Transverse colon (tissue), 4 donors: ENCODE results near the gene TMEM200B. TPM values are rescaled to one million over a fixed set of nuclear protein-coding genes. Genes with fewer than 3 reads are reported as not detected.

ENCODE experiments used
- DNase-seq: peaks from one replicate; pipeline ENCODE4 v3.0.0-alpha.2; 2019
- H3K27ac ChIP-seq, 4 donors: fragments of 200-600 bp; sonication (generic); 2 replicates each; pipeline ENCODE4 v1.5.1; 2016 to 2018; ENCODE audit warnings: inconsistent platforms in 4 of 4
- H3K27me3 ChIP-seq: fragments of 200-600 bp; sonication (generic); 2 replicates; pipeline ENCODE4 v1.5.1; 2017; ENCODE audit warnings: inconsistent platforms
- H3K36me3 ChIP-seq, 4 donors: fragments of 200-600 bp; sonication (generic); 2 replicates each; pipeline ENCODE4 v1.5.1; 2017 to 2019; ENCODE audit warnings: inconsistent platforms in 4 of 4
- H3K4me1 ChIP-seq, 4 donors: fragments of 200-600 bp; sonication (generic); 2 replicates each; pipeline ENCODE4 v1.5.1; 2017 to 2020; ENCODE audit warnings: inconsistent platforms in 4 of 4
- H3K4me3 ChIP-seq, 4 donors: fragments of 200-600 bp; sonication (generic); 1 replicate in 1 of 4; 2 replicates in 3 of 4; pipeline versions ENCODE4 v1.5.1 to v1.6.1; 2017 to 2019; ENCODE audit warnings: inconsistent platforms in 4 of 4
- H3K9me3 ChIP-seq, 2 donors: fragments of 200-600 bp; sonication (generic); 2 replicates each; pipeline ENCODE4 v1.5.1; 2017 to 2019; ENCODE audit warnings: inconsistent platforms in 2 of 2
- EP300 ChIP-seq: sonication (generic); formaldehyde crosslinking; IDR thresholded peaks from one replicate; pipeline ENCODE4 v1.6.1; 2017; ENCODE audit warnings: antibody characterized with exemption, low read depth
- POLR2A ChIP-seq: fragments of 450-650 bp; IDR thresholded peaks from one replicate; pipeline ENCODE4 v1.6.1; 2016; ENCODE audit warnings: antibody characterized with exemption, mild to moderate bottlenecking, moderate library complexity
- POLR2AphosphoS5 ChIP-seq, 3 donors: sonication (generic); formaldehyde crosslinking; IDR thresholded peaks; one replicate each; pipeline ENCODE4 v1.6.1; 2016; ENCODE audit warnings: antibody characterized with exemption in 3 of 3
- WGBS, 2 donors: methylation state at CpG; one replicate each; pipeline ENCODE4 v1.1.5; 2018; ENCODE audit warnings: low coverage in 1 of 2; 5-methylcytosine and 5-hydroxymethylcytosine counted together
- in situ Hi-C, 4 donors: fragments of 200-750 bp; cut with MboI; loops; one replicate each; pipeline versions ENCODE4 v1.15.0 to v1.15.1; 2017; ENCODE audit warnings: low sequenced_read_pairs in 3 of 4, low pct_ligation_motif_present in 1 of 4, low pct_unique_long_range_greater_than_20kb in 1 of 4
- intact Hi-C: fragments of 100-400 bp; cut with DNase I; formaldehyde crosslinking; loops from one replicate; pipeline ENCODE4 v1.15.1; 2023; ENCODE audit warnings: low total_unique reads
- total RNA-seq, 4 donors: library from RNA; depleted of rRNA; stranded (reverse); fragments of >200 nt; gene quantifications; one replicate each; pipeline ENCODE4 v1.1.0, GENCODE V29; 2016
- TF ChIP-seq, protein P1 (sequence below), 5 experiments: fragments of 200-600 bp in 3 of 5; fragments of 450-650 bp in 2 of 5; sonication (generic) in 3 of 5; IDR thresholded peaks; 1 replicate in 2 of 5; 2 replicates in 3 of 5; pipeline ENCODE4 v1.5.1; 2016 to 2017; ENCODE audit warnings: antibody characterized with exemption in 5 of 5, inconsistent platforms in 3 of 5, mild to moderate bottlenecking in 2 of 5, moderate library complexity in 1 of 5

Gene TMEM200B
- total RNA-seq, 4 donors from 2014 or later, result 1.6 to 7.5 (median 4.2) TPM

DNA sequence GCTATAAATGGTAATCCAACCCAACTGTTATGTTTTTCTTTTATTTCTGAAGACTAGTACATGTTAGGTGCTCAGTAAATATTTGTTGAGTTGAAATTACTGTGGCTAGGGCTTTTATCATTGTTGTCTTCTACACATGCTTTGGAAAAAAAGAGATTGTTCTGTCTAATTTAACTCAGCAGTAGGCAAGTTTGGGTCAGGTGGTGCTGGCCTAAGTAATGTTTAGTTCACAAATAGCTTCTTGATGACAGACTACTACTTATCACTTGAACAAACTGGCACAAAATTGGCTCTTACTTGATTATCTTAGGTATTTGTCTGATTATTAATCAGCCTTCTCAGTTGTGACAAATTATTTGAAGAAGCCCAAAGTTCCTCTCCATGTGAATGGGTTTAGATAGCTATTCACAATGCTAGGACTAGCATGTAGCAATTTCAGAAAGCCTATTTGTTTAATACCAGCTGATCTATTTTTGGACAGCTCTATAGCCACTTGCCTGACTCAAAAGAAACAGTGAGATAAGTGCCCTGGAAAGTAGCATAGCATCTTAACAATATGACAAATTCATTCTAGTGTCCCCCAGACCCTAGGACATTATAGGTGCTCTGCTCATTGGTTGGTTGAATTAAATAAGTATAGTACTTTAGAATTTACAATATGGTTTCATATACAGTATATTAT, 32.6 kb downstream of the TMEM200B start:
- H3K36me3 ChIP-seq, result no peaks in the 10 kb centered on the region
- peaks cover 0 to 4% of the 10 kb centered on the region in 2 donors for H3K9me3 ChIP-seq
- no peaks in the 10 kb centered on the region for H3K4me1 ChIP-seq
- TF ChIP-seq, protein P1, sequence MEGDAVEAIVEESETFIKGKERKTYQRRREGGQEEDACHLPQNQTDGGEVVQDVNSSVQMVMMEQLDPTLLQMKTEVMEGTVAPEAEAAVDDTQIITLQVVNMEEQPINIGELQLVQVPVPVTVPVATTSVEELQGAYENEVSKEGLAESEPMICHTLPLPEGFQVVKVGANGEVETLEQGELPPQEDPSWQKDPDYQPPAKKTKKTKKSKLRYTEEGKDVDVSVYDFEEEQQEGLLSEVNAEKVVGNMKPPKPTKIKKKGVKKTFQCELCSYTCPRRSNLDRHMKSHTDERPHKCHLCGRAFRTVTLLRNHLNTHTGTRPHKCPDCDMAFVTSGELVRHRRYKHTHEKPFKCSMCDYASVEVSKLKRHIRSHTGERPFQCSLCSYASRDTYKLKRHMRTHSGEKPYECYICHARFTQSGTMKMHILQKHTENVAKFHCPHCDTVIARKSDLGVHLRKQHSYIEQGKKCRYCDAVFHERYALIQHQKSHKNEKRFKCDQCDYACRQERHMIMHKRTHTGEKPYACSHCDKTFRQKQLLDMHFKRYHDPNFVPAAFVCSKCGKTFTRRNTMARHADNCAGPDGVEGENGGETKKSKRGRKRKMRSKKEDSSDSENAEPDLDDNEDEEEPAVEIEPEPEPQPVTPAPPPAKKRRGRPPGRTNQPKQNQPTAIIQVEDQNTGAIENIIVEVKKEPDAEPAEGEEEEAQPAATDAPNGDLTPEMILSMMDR (IDR thresholded peaks at IDR 0.05), result no peak
- no peak for TF ChIP-seq POLR2AphosphoS5 (IDR thresholded peaks at IDR 0.05)
- TF ChIP-seq EP300, result no peak
- no peak for TF ChIP-seq POLR2A
- in situ Hi-C loops, result no loop called here
- H3K27me3 ChIP-seq, result no peaks in the 10 kb centered on the region
- intact Hi-C loops, result no loop called here
- no peak overlapping the region for H3K4me3 ChIP-seq
- peak overlapping the region in 1 of 4 donors; percentile 6 for H3K27ac ChIP-seq
- no peak for DNase-seq

DNA sequence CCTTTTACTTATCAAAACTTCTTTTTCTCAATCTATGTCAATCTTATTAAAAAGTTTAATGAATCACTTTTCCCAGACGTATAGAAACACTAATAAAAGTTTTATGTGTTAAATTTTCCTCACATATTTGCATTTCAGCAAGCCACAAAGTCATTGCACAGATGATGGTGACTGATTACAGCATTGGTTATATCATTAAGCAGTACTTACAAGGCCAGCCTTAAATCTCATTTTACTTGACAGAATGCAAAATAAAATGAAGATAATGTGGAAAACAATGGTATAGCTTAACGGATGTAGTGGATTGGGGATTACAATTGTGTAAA, 39.5 kb downstream of the TMEM200B start:
- Histone ChIP-seq H3K4me3 (no peak overlapping the region), H3K27me3 (no peaks in the 10 kb centered on the region), H3K9me3 (no peaks in the 10 kb centered on the region), H3K27ac (peak overlapping the region; percentile 54 to 79 (median 70)), H3K36me3 (no peaks in the 10 kb centered on the region), H3K4me1 (peaks cover 0 to 9% (median 0%) of the 10 kb centered on the region in 4 donors)
- in situ Hi-C loops, result no loop called here
- WGBS, 2 donors, result 49 to 54% methylated on average over 2 of the region's 2 CpGs
- no peak for DNase-seq
- TF ChIP-seq, protein P1 (IDR thresholded peaks at IDR 0.05), result no peak
- no peak for TF ChIP-seq EP300
- TF ChIP-seq POLR2AphosphoS5 (IDR thresholded peaks at IDR 0.05), result no peak
- TF ChIP-seq POLR2A, result no peak
- intact Hi-C loops, result no loop called here

DNA sequence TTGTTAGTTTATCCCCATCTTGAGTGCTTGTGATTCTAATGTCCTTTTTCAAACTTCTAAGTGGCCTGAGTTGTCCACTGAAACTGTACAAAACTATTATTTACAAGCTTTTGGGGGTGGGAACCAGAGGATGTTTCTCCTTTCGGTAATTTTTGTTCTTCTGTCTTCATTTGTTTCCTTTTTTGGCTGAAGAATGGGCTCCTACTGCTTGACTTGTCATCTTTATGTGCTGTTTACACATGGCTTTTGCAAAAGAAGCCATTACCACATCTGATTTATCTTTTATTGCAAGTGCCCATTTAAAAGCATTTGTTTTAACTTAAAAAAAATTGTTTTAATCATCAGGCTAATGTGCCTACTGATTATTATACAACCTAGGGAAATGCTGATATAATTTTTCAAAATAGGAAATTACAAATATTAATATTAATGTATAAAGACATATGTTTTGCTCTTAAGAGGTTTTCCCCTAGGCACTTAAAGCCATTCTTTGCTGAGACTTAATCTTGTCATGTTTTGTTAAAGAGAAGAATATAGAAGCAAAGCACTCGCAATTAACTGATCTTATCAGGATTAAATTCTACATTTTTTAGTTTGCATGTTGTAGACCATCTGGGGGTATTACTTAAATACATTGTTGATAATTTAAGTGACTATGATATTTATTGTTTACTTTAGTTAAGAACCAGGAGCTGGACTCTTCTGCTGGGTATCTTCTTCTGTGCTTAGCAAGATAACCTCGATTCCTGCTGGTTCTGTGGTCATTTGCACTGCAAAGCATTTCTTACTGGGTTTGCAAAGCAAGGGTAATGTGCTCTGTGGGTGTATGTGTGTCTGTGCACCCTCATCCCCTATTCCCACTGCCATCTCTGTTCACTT, 40.1 kb downstream of the TMEM200B start:
- Histone ChIP-seq H3K9me3 (no peaks in the 10 kb centered on the region), H3K36me3 (no peaks in the 10 kb centered on the region), H3K4me1 (peaks cover 0 to 9% (median 0%) of the 10 kb centered on the region in 4 donors), H3K27ac (peak overlapping the region; percentile 54 to 79 (median 70)), H3K4me3 (peak overlapping the region in 1 of 4 donors; percentile 18), H3K27me3 (no peaks in the 10 kb centered on the region)
- TF ChIP-seq POLR2AphosphoS5 (IDR thresholded peaks at IDR 0.05) (peak; percentile 50 to 80 (median 74)), EP300 (no peak)
- 58 to 59% methylated on average over 3 of the region's 3 CpGs for WGBS, 2 donors
- in situ Hi-C loops (no loop called here), intact Hi-C loops (no loop called here)
- no peak for DNase-seq

DNA sequence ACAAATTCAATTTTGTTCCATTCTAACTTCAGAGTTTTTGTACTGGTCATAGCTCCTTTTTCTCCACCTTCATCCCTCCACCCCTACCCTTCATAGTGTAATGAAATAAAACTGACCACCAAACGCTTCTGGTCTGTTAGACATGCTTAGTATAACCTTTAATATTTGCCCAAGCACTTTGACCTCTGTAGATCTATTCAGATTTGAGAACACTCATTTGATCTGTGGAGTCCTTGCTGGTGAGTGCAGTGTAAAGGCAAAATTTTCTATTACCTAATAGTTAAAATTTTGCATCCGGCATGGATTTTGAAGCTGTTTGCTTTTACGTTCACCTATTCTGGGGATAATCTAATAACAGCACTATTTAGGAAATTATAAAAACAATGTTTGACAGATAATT, 41.2 kb downstream of the TMEM200B start:
- no peak for DNase-seq
- WGBS, 2 donors, result 75 to 84% methylated on average over 3 of the region's 3 CpGs
- TF ChIP-seq EP300, result no peak
- TF ChIP-seq POLR2A, result no peak
- TF ChIP-seq, protein P1 (IDR thresholded peaks at IDR 0.05), result no peak
- TF ChIP-seq POLR2AphosphoS5 (IDR thresholded peaks at IDR 0.05), result no peak
- intact Hi-C loops, result no loop called here
- peak overlapping the region in 1 of 4 donors; percentile 18 for H3K4me3 ChIP-seq
- in situ Hi-C loops, result no loop called here
- no peaks in the 10 kb centered on the region for H3K36me3 ChIP-seq
- peak overlapping the region; percentile 54 to 79 (median 70) for H3K27ac ChIP-seq
- H3K9me3 ChIP-seq, result no peaks in the 10 kb centered on the region
- no peaks in the 10 kb centered on the region for H3K27me3 ChIP-seq
- peaks cover 0 to 9% (median 0%) of the 10 kb centered on the region in 4 donors for H3K4me1 ChIP-seq
